CD14-positive monocyte (primary cell): ENCODE results near the gene ARFGAP1. TPM values are rescaled to one million over a fixed set of nuclear protein-coding genes. Genes with fewer than 3 reads are reported as not detected.

Experiments used
- DNase-seq, 3 donors: peaks; one replicate each; pipeline ENCODE4 v3.0.0-alpha.2; 2011 to 2022
- H2AFZ ChIP-seq: 2 replicates; pipeline ENCODE4 v1.6.0; 2012; ENCODE audit warnings: mild to moderate bottlenecking, low read depth, low read length, inconsistent platforms; ENCODE audit not compliant: insufficient read depth, poor library complexity, severe bottlenecking
- H3K27ac ChIP-seq, 2 donors: 1 replicate in 1 of 2; 2 replicates in 1 of 2; pipeline ENCODE4 v1.5.1; 2012 to 2013; ENCODE audit warnings: low read length in 2 of 2, control low read depth in 1 of 2, inconsistent platforms in 1 of 2, low read depth in 1 of 2, mild to moderate bottlenecking in 1 of 2
- H3K27me3 ChIP-seq, 2 donors: one replicate each; pipeline versions ENCODE4 v1.6.0 to v1.6.1; 2011 to 2013; ENCODE audit warnings: low read length in 2 of 2; ENCODE audit not compliant: control insufficient read depth in 2 of 2, insufficient read depth in 2 of 2
- H3K36me3 ChIP-seq, 2 donors: replicated peaks in 1 of 2; 1 replicate in 1 of 2; 2 replicates in 1 of 2; pipeline versions ENCODE4 v1.5.1 to v1.6.1; 2012 to 2013; ENCODE audit warnings: low read length in 2 of 2, control low read depth in 1 of 2, inconsistent platforms in 1 of 2, mild to moderate bottlenecking in 1 of 2; ENCODE audit not compliant: insufficient read depth in 2 of 2, control insufficient read depth in 1 of 2
- H3K4me1 ChIP-seq, 2 donors: 1 replicate in 1 of 2; 2 replicates in 1 of 2; pipeline versions ENCODE4 v1.5.1 to v1.6.1; 2012 to 2013; ENCODE audit warnings: low read length in 2 of 2, control low read depth in 1 of 2, inconsistent platforms in 1 of 2, mild to moderate bottlenecking in 1 of 2, moderate library complexity in 1 of 2; ENCODE audit not compliant: insufficient read depth in 2 of 2, control insufficient read depth in 1 of 2
- H3K4me2 ChIP-seq: replicated peaks from 2 replicates; pipeline ENCODE3; 2012; ENCODE audit warnings: low read length, moderate library complexity, mild to moderate bottlenecking; ENCODE audit not compliant: poor library complexity, severe bottlenecking; ENCODE audit errors: extremely low read depth
- H3K4me3 ChIP-seq, 3 experiments: fragments of 200-600 bp in 1 of 3; sonication (generic) in 1 of 3; replicated peaks in 1 of 3; 1 replicate in 2 of 3; 2 replicates in 1 of 3; pipeline ENCODE4 v1.5.1; 2011 to 2013; ENCODE audit warnings: low read length in 3 of 3, mild to moderate bottlenecking in 3 of 3, control low read depth in 2 of 3, low read depth in 2 of 3, inconsistent platforms in 1 of 3, moderate library complexity in 1 of 3
- H3K79me2 ChIP-seq: 2 replicates; pipeline ENCODE4 v1.6.0; 2012; ENCODE audit warnings: mild to moderate bottlenecking, control low read depth, inconsistent platforms, low read length, moderate library complexity; ENCODE audit not compliant: insufficient read depth
- H3K9ac ChIP-seq: 2 replicates; pipeline ENCODE4 v1.6.0; 2017; ENCODE audit warnings: low read length, mild to moderate bottlenecking; ENCODE audit not compliant: insufficient read depth, poor library complexity, severe bottlenecking
- H3K9me3 ChIP-seq, 2 donors: replicated peaks in 1 of 2; 1 replicate in 1 of 2; 2 replicates in 1 of 2; pipeline versions ENCODE4 v1.5.1 to v1.6.1; 2012 to 2013; ENCODE audit warnings: low read length in 2 of 2, control low read depth in 1 of 2; ENCODE audit not compliant: control insufficient read depth in 1 of 2, insufficient read depth in 1 of 2
- H4K20me1 ChIP-seq: 2 replicates; pipeline ENCODE4 v1.6.0; 2012; ENCODE audit warnings: mild to moderate bottlenecking, low read length, control low read depth, moderate library complexity; ENCODE audit not compliant: insufficient read depth
- H3K27ac Mint-ChIP-seq, 7 donors: one replicate each; pipeline ENCODE4 v1.8.0; 2020; ENCODE audit warnings: mild to moderate bottlenecking in 7 of 7, mixed read lengths in 7 of 7, moderate library complexity in 6 of 7, inconsistent platforms in 2 of 7
- H3K27me3 Mint-ChIP-seq, 3 donors: one replicate each; pipeline ENCODE4 v1.8.0; 2021 to 2022; ENCODE audit warnings: low read depth in 3 of 3, mild to moderate bottlenecking in 3 of 3, mixed read lengths in 3 of 3, moderate library complexity in 3 of 3, inconsistent platforms in 1 of 3
- H3K36me3 Mint-ChIP-seq, 2 donors: one replicate each; pipeline ENCODE4 v1.8.0; 2020; ENCODE audit warnings: mixed read lengths in 2 of 2, inconsistent platforms in 1 of 2, mild to moderate bottlenecking in 1 of 2
- H3K4me1 Mint-ChIP-seq: one replicate; pipeline ENCODE4 v1.8.0; 2020; ENCODE audit warnings: mild to moderate bottlenecking, mixed read lengths
- H3K4me3 Mint-ChIP-seq, 2 donors: one replicate each; pipeline ENCODE4 v1.8.0; 2020; ENCODE audit warnings: mild to moderate bottlenecking in 2 of 2, mixed read lengths in 2 of 2, moderate library complexity in 1 of 2
- H3K9me3 Mint-ChIP-seq, 7 donors: one replicate each; pipeline ENCODE4 v1.8.0; 2020 to 2022; ENCODE audit warnings: mixed read lengths in 7 of 7, mild to moderate bottlenecking in 6 of 7, moderate library complexity in 6 of 7, inconsistent platforms in 2 of 7
- CTCF ChIP-seq: fragments of 200-600 bp; IDR thresholded peaks from one replicate; pipeline ENCODE4 v1.8.0; 2022; ENCODE audit warnings: antibody characterized with exemption, mild to moderate bottlenecking
- WGBS: methylation state at CpG from one replicate; pipeline ENCODE4 v1.1.5; 2013; ENCODE audit warnings: missing lambda C conversion rate; ENCODE audit not compliant: insufficient coverage; 5-methylcytosine and 5-hydroxymethylcytosine counted together
- intact Hi-C, 2 donors: fragments of 100-400 bp; cut with micrococcal nuclease; formaldehyde crosslinking; loops; one replicate each; pipeline versions ENCODE4 v1.15.0 to v1.15.1; 2023
- polyA plus RNA-seq, 3 donors: library from polyadenylated mRNA; depleted of rRNA in 1 of 3; unstranded in 2 of 3; stranded (reverse) in 1 of 3; fragments of 300-500 nt in 2 of 3; fragments of >200 nt in 1 of 3; fragmentation: Illumina TruSeq in 2 of 3; gene quantifications; 1 replicate in 2 of 3; 2 replicates in 1 of 3; pipeline ENCODE4 v1.2.3, GENCODE V29; 2012 to 2021

Gene ARFGAP1
- polyA plus RNA-seq, 3 donors, result 11.2 to 99.8 (median 14.1) TPM

GRCh38 chr20:63256954-63257353, 15.7 kb upstream of the ARFGAP1 start:
- H3K36me3 Mint-ChIP-seq, result no peaks in the 10 kb centered on the region
- no peak for TF ChIP-seq CTCF

GRCh38 chr20:63257629-63258028, 15.0 kb upstream of the ARFGAP1 start:
- intact Hi-C loops, result no loop called here
- Mint-ChIP-seq H3K4me3 (no peak overlapping the region), H3K27me3 (peaks cover 46 to 66% (median 53%) of the 10 kb centered on the region in 3 donors), H3K27ac (no peak overlapping the region), H3K36me3 (no peaks in the 10 kb centered on the region), H3K9me3 (peaks cover 0 to 7% (median 0%) of the 10 kb centered on the region in 7 donors), H3K4me1 (no peaks in the 10 kb centered on the region)
- H4K20me1 ChIP-seq, result no peaks in the 10 kb centered on the region
- no peaks in the 10 kb centered on the region for H3K79me2 ChIP-seq
- no peak overlapping the region for H3K4me3 ChIP-seq
- H3K27ac ChIP-seq, result no peak overlapping the region
- no peak for TF ChIP-seq CTCF
- H3K9ac ChIP-seq, result no peak overlapping the region
- H3K27me3 ChIP-seq, result peaks cover 16 to 41% of the 10 kb centered on the region in 2 donors
- H3K9me3 ChIP-seq, result peaks cover 0 to 11% of the 10 kb centered on the region in 2 donors
- 93% methylated on average over 11 of the region's 13 CpGs for WGBS
- H3K4me1 ChIP-seq, result no peaks in the 10 kb centered on the region
- H3K36me3 ChIP-seq, result no peaks in the 10 kb centered on the region
- no peak for DNase-seq
- H3K4me2 ChIP-seq, result no peak overlapping the region
- no peak overlapping the region for H2AFZ ChIP-seq

More at GRCh38 chr20:63256954-63257353, 15.7 kb upstream of the ARFGAP1 start:
- DNase-seq, result no peak
- 92% methylated on average over 4 of the region's 4 CpGs for WGBS
- Histone ChIP-seq H3K9ac (no peak overlapping the region), H3K4me3 (no peak overlapping the region), H3K27me3 (peaks cover 17 to 46% of the 10 kb centered on the region in 2 donors), H3K79me2 (no peaks in the 10 kb centered on the region), H3K27ac (no peak overlapping the region), H3K36me3 (no peaks in the 10 kb centered on the region), H3K4me1 (no peaks in the 10 kb centered on the region), H4K20me1 (no peaks in the 10 kb centered on the region), H3K9me3 (peaks cover 0 to 11% of the 10 kb centered on the region in 2 donors), H3K4me2 (no peak overlapping the region), H2AFZ (no peak overlapping the region)
- peaks cover 0 to 9% (median 0%) of the 10 kb centered on the region in 7 donors for H3K9me3 Mint-ChIP-seq
- H3K4me3 Mint-ChIP-seq, result no peak overlapping the region
- H3K4me1 Mint-ChIP-seq, result no peaks in the 10 kb centered on the region
- peaks cover 52 to 66% (median 53%) of the 10 kb centered on the region in 3 donors for H3K27me3 Mint-ChIP-seq
- H3K27ac Mint-ChIP-seq, result peak overlapping the region in 1 of 7 donors; percentile 18
- intact Hi-C loops, result no loop called here
